H1 (cell line): ENCODE measurements around the gene LAIR1. TPM values are rescaled to one million over a fixed set of nuclear protein-coding genes. Genes with fewer than 3 reads are reported as not detected.

Source experiments
- CTCF ChIA-PET: fragments of 300-600 bp; sonication (Branson Sonifier 250); formaldehyde crosslinking; loops from one replicate; lab custom pipeline; 2021; ENCODE audit not compliant: partially characterized antibody; lab: Charles Lee
- POLR2A ChIA-PET: fragments of 300-600 bp; sonication (Branson Sonifier 250); formaldehyde crosslinking; loops from one replicate; lab custom pipeline; 2021; ENCODE audit warnings: inconsistent platforms; ENCODE audit not compliant: partially characterized antibody; lab: Charles Lee
- DNase-seq, 2 experiments: peaks; one replicate each; pipeline versions ENCODE4 v3.0.0 to v3.0.0-alpha.2; 2010 to 2022; ENCODE audit warnings: low spot score in 2 of 2, low read depth in 1 of 2, mixed read lengths in 1 of 2
- FAIRE-seq: peaks from 2 replicates; lab custom pipeline; 2011; peaks lifted over from hg19 to GRCh38; lab: Jason Lieb, UNC
- H2AFZ ChIP-seq: 2 replicates; pipeline ENCODE4 v1.8.1; 2012; ENCODE audit warnings: low read length, inconsistent platforms
- H2AK5ac ChIP-seq: 2 replicates; pipeline ENCODE4 v1.6.1; 2013; ENCODE audit warnings: low read depth, low read length
- H2BK120ac ChIP-seq: replicated peaks from 2 replicates; pipeline ENCODE3; 2013; ENCODE audit warnings: low read depth, low read length, inconsistent platforms
- H2BK12ac ChIP-seq: 2 replicates; pipeline ENCODE4 v1.6.1; 2013; ENCODE audit warnings: low read depth, low read length
- H2BK15ac ChIP-seq: 2 replicates; pipeline ENCODE4 v1.6.1; 2013; ENCODE audit warnings: low read length
- H2BK20ac ChIP-seq: 2 replicates; pipeline ENCODE4 v1.6.1; 2013; ENCODE audit warnings: low read length
- H2BK5ac ChIP-seq: 2 replicates; pipeline ENCODE4 v1.6.1; 2013; ENCODE audit warnings: low read depth, low read length
- H3K14ac ChIP-seq: 2 replicates; pipeline ENCODE4 v1.6.1; 2013; ENCODE audit warnings: inconsistent platforms; ENCODE audit not compliant: insufficient read length
- H3K18ac ChIP-seq: 2 replicates; pipeline ENCODE4 v1.6.1; 2013; ENCODE audit warnings: low read length; ENCODE audit errors: extremely low read depth
- H3K23ac ChIP-seq: 2 replicates; pipeline ENCODE4 v1.6.1; 2013; ENCODE audit warnings: inconsistent platforms; ENCODE audit not compliant: insufficient read length
- H3K23me2 ChIP-seq: 2 replicates; pipeline ENCODE4 v1.6.1; 2013; ENCODE audit warnings: low read depth, low read length
- H3K27ac ChIP-seq: 2 replicates; pipeline ENCODE4 v1.6.1; 2011; ENCODE audit warnings: low read depth, low read length, inconsistent platforms
- H3K27me3 ChIP-seq, 4 experiments: replicated peaks in 1 of 4; 1 replicate in 1 of 4; 2 replicates in 3 of 4; pipeline versions ENCODE4 v1.6.1 to v1.8.1; 2011 to 2013; ENCODE audit warnings: low read length in 3 of 4, mild to moderate bottlenecking in 3 of 4, inconsistent platforms in 2 of 4, mixed read lengths in 2 of 4, moderate library complexity in 1 of 4; ENCODE audit not compliant: control insufficient read depth in 3 of 4, insufficient read depth in 3 of 4; ENCODE audit errors: extremely low read depth in 1 of 4
- H3K36me3 ChIP-seq, 4 experiments: 2 replicates each; pipeline versions ENCODE4 v1.6.1 to v1.8.1; 2011 to 2013; ENCODE audit warnings: mild to moderate bottlenecking in 4 of 4, low read length in 3 of 4, moderate library complexity in 2 of 4, control low read depth in 1 of 4, inconsistent platforms in 1 of 4; ENCODE audit not compliant: insufficient read depth in 4 of 4, control insufficient read depth in 2 of 4
- H3K4ac ChIP-seq: replicated peaks from 2 replicates; pipeline ENCODE3; 2013; ENCODE audit warnings: low read length, low read depth, mixed read lengths, inconsistent platforms; ENCODE audit not compliant: insufficient read length
- H3K4me1 ChIP-seq, 4 experiments: replicated peaks in 1 of 4; 1 replicate in 1 of 4; 2 replicates in 3 of 4; pipeline versions ENCODE4 v1.6.1 to v1.8.1; 2011 to 2013; ENCODE audit warnings: low read length in 3 of 4, inconsistent platforms in 2 of 4, mixed read lengths in 1 of 4; ENCODE audit not compliant: insufficient read depth in 4 of 4, control insufficient read depth in 3 of 4
- H3K4me2 ChIP-seq, 2 experiments: 2 replicates each; pipeline versions ENCODE4 v1.6.1 to v1.8.1; 2011 to 2013; ENCODE audit warnings: low read depth in 2 of 2, low read length in 2 of 2, control low read depth in 1 of 2, inconsistent platforms in 1 of 2, mild to moderate bottlenecking in 1 of 2; ENCODE audit not compliant: insufficient read depth in 1 of 2
- H3K4me3 ChIP-seq, 4 experiments: fragments of 200-600, 300-600 bp in 1 of 4; sonication (generic), shearing (Covaris generic), sonication (Bioruptor Twin) in 1 of 4; 2 replicates each; pipeline versions ENCODE4 v1.5.1 to v1.8.1; 2011 to 2016; ENCODE audit warnings: low read length in 4 of 4, low read depth in 3 of 4, control low read depth in 2 of 4, inconsistent platforms in 2 of 4, mild to moderate bottlenecking in 2 of 4, mixed read lengths in 1 of 4, moderate library complexity in 1 of 4; ENCODE audit not compliant: insufficient read depth in 2 of 4; ENCODE audit errors: extremely low read depth in 1 of 4
- H3K56ac ChIP-seq: replicated peaks from 2 replicates; pipeline ENCODE3; 2013; ENCODE audit warnings: low read depth, mild to moderate bottlenecking, mixed read lengths, low read length, inconsistent platforms; ENCODE audit not compliant: insufficient read length
- H3K79me1 ChIP-seq: 2 replicates; pipeline ENCODE4 v1.6.1; 2013; ENCODE audit warnings: low read depth, low read length, control low read depth
- H3K79me2 ChIP-seq, 2 experiments: 2 replicates each; pipeline versions ENCODE4 v1.6.1 to v1.8.1; 2012 to 2013; ENCODE audit warnings: low read length in 2 of 2, mild to moderate bottlenecking in 2 of 2, inconsistent platforms in 1 of 2; ENCODE audit not compliant: insufficient read depth in 2 of 2, control insufficient read depth in 1 of 2
- H3K9ac ChIP-seq, 4 experiments: replicated peaks in 1 of 4; 1 replicate in 1 of 4; 2 replicates in 3 of 4; pipeline versions ENCODE4 v1.6.1 to v1.8.1; 2011 to 2013; ENCODE audit warnings: low read depth in 3 of 4, low read length in 3 of 4, control low read depth in 2 of 4, mild to moderate bottlenecking in 2 of 4, moderate library complexity in 2 of 4, inconsistent platforms in 1 of 4; ENCODE audit errors: extremely low read depth in 1 of 4
- H3K9me3 ChIP-seq, 2 experiments: 2 replicates each; pipeline versions ENCODE4 v1.6.1 to v1.8.1; 2012 to 2013; ENCODE audit warnings: mild to moderate bottlenecking in 2 of 2, moderate library complexity in 2 of 2, control low read depth in 1 of 2, inconsistent platforms in 1 of 2, low read depth in 1 of 2, low read length in 1 of 2, mixed read lengths in 1 of 2; ENCODE audit not compliant: insufficient read depth in 2 of 2
- H4K20me1 ChIP-seq, 2 experiments: replicated peaks in 1 of 2; 2 replicates each; pipeline versions ENCODE3 to v1.8.1; 2011 to 2013; ENCODE audit warnings: inconsistent platforms in 2 of 2, low read length in 2 of 2, mild to moderate bottlenecking in 1 of 2; ENCODE audit not compliant: insufficient read depth in 2 of 2, control insufficient read depth in 1 of 2
- H4K5ac ChIP-seq: 2 replicates; pipeline ENCODE4 v1.6.1; 2013; ENCODE audit warnings: low read length, low read depth, mixed read lengths, inconsistent platforms; ENCODE audit not compliant: insufficient read length
- H4K8ac ChIP-seq: 2 replicates; pipeline ENCODE4 v1.8.0; 2013; ENCODE audit warnings: mild to moderate bottlenecking, moderate library complexity, low read length, inconsistent platforms; ENCODE audit not compliant: insufficient read depth; ENCODE audit errors: extremely low read depth
- H4K91ac ChIP-seq: replicated peaks from 2 replicates; pipeline ENCODE3; 2013; ENCODE audit warnings: low read length, mixed read lengths, inconsistent platforms; ENCODE audit not compliant: insufficient read length
- CBX8 ChIP-seq: fragments of 300-800, 300-1000 bp; sonication (generic); IDR thresholded peaks from 2 replicates; pipeline ENCODE4 v1.7.1; 2016; ENCODE audit warnings: low read depth, low read length, borderline replicate concordance
- CTBP2 ChIP-seq: IDR thresholded peaks from 2 replicates; pipeline ENCODE4 v1.7.0; 2011; ENCODE audit warnings: borderline replicate concordance, mild to moderate bottlenecking, moderate library complexity, mixed read lengths, low read length; ENCODE audit not compliant: insufficient read depth, insufficient read length
- JUN ChIP-seq: IDR thresholded peaks from 2 replicates; pipeline ENCODE4 v1.6.1; 2011; ENCODE audit warnings: low read depth, mild to moderate bottlenecking, improper control_type of control experiment, low read length
- JUND ChIP-seq: IDR thresholded peaks from 2 replicates; pipeline ENCODE4 v1.6.1; 2011; ENCODE audit warnings: mild to moderate bottlenecking, improper control_type of control experiment, low read length
- KDM5A ChIP-seq: fragments of 200-600 bp; IDR thresholded peaks from 2 replicates; pipeline ENCODE4 v1.7.1; 2012; ENCODE audit warnings: mild to moderate bottlenecking, low read length, inconsistent platforms, mixed read lengths
- RFX5 ChIP-seq: IDR thresholded peaks from 2 replicates; pipeline ENCODE4 v1.6.1; 2011; ENCODE audit warnings: low read depth, low read length, improper control_type of control experiment, borderline replicate concordance
- SAP30 ChIP-seq: fragments of 300-600 bp; sonication (generic); IDR thresholded peaks from 2 replicates; pipeline ENCODE4 v1.7.1; 2012; ENCODE audit warnings: low read length, moderate library complexity, mild to moderate bottlenecking, inconsistent platforms; ENCODE audit not compliant: insufficient read depth, insufficient replicate concordance
- SP1 ChIP-seq: IDR thresholded peaks from 2 replicates; pipeline ENCODE4 v1.6.1; 2011; ENCODE audit warnings: low read depth, low read length
- SRF ChIP-seq: IDR thresholded peaks from 2 replicates; pipeline ENCODE4 v1.6.1; 2011; ENCODE audit warnings: mild to moderate bottlenecking, low read depth, low read length, moderate library complexity
- TCF12 ChIP-seq: IDR thresholded peaks from 2 replicates; pipeline ENCODE4 v1.6.1; 2011; ENCODE audit warnings: low read depth, mild to moderate bottlenecking, low read length
- USF2 ChIP-seq: IDR thresholded peaks from 2 replicates; pipeline ENCODE4 v1.6.1; 2011; ENCODE audit warnings: low read length, improper control_type of control experiment
- WGBS, 2 experiments: shearing (Covaris generic) in 1 of 2; methylation state at CpG; one replicate each; pipeline versions ENCODE4 v1.1.6 to v1.1.7; 2013 to 2015; ENCODE audit warnings: low lambda C conversion rate in 2 of 2, mixed read lengths in 2 of 2, inconsistent platforms in 1 of 2, low coverage in 1 of 2, missing lambda C conversion rate in 1 of 2; ENCODE audit not compliant: insufficient replicate concordance in 2 of 2, insufficient coverage in 1 of 2, insufficient read length in 1 of 2; ENCODE audit errors: extremely low coverage in 1 of 2, missing lambda C conversion rate in 1 of 2; 5-methylcytosine and 5-hydroxymethylcytosine counted together
- polyA plus RNA-seq, 7 experiments: library from polyadenylated mRNA; depleted of rRNA in 3 of 7; stranded (reverse) in 5 of 7; unstranded in 2 of 7; fragments of >200 nt in 5 of 7; fragments of 200-250 nt in 2 of 7; gene quantifications; 1 replicate in 5 of 7; 2 replicates in 1 of 7; 4 replicates in 1 of 7; pipeline versions ENCODE4 v1.2.1 to v1.2.3, GENCODE V29; 2011 to 2013; ENCODE audit warnings: missing spikeins in 2 of 7, mixed read lengths in 2 of 7
- total RNA-seq: library from RNA; stranded (reverse); fragmentation: NEBNext Ultra II Directional; extraction: Animal tissue kit (Norgen Biotek cat#: 25700); gene quantifications from 2 replicates; pipeline ENCODE4 v1.2.1, GENCODE V29; 2021

Gene LAIR1
- total and polyA plus RNA-seq, 2 of the 8 experiments (the other 6 are each of a cell fraction or from before 2014, with no cell fraction given): 0.18 TPM; not detected in 1

- FAIRE-seq: no peak
- no peak overlapping the region for H3K27ac ChIP-seq
- POLR2A ChIA-PET: interaction anchor here (1.3 kb wide), 1 partner anchor 118 kb away, joined by 3 read pairs; no protein-coding TSS in a partner anchor
- H4K91ac ChIP-seq: no peak overlapping the region
- no peak overlapping the region for H2AFZ ChIP-seq
- H4K20me1 ChIP-seq: no peaks in the 10 kb centered on the region
- TF ChIP-seq CBX8 (no peak), JUN (no peak), SP1 (no peak), TCF12 (no peak), SRF (no peak), KDM5A (no peak), CTBP2 (no peak), USF2 (no peak), JUND (no peak), RFX5 (no peak), SAP30 (no peak)
- no peak overlapping the region for H3K14ac ChIP-seq
- CTCF ChIA-PET: interaction anchor here (2.6 kb wide), 1 partner anchor 54 kb away, joined by 10 read pairs; no protein-coding TSS in a partner anchor
- H2BK15ac ChIP-seq: peak overlapping the region; percentile 5; the same call in 1 of the 2 replicates
- no peak overlapping the region for H3K56ac ChIP-seq
- no peak overlapping the region for H2BK5ac ChIP-seq
- H3K23me2 ChIP-seq: peaks cover 2% of the 10 kb centered on the region
- no peak overlapping the region for H2BK20ac ChIP-seq
- no peak overlapping the region for H4K8ac ChIP-seq
- H3K4me3 ChIP-seq: no peak overlapping the region
- H2BK12ac ChIP-seq: no peak overlapping the region
- H3K9me3 ChIP-seq: peaks cover 7 to 15% of the 10 kb centered on the region in 2 experiments; a peak in 2 of 4 replicates
- no peak overlapping the region for H3K9ac ChIP-seq
- WGBS, 2 experiments: 93% methylated on average over 14 of the region's 14 CpGs; no CpG with 5 or more reads in 1 of the 2 experiments
- no peaks in the 10 kb centered on the region for H3K79me2 ChIP-seq
- H3K27me3 ChIP-seq: no peaks in the 10 kb centered on the region
- no peak overlapping the region for H3K4ac ChIP-seq
- H2BK120ac ChIP-seq: no peak overlapping the region
- no peak overlapping the region for H3K4me2 ChIP-seq
- H3K23ac ChIP-seq: no peak overlapping the region
- H3K36me3 ChIP-seq: no peaks in the 10 kb centered on the region
- DNase-seq: no peak
- H3K18ac ChIP-seq: no peak overlapping the region
- no peak overlapping the region for H2AK5ac ChIP-seq
- H3K4me1 ChIP-seq: peaks cover 0 to 7% (median 5%) of the 10 kb centered on the region in 4 experiments; a peak in 6 of 7 replicates
- no peaks in the 10 kb centered on the region for H3K79me1 ChIP-seq
- H4K5ac ChIP-seq: no peak overlapping the region
Observed at GRCh38 chr19:54319892-54320670, 44.6 kb downstream of the LAIR1 start.
